Natural killer cell (primary cell): ENCODE measurements around the gene TSPAN17. TPM values are rescaled to one million over a fixed set of nuclear protein-coding genes. Genes with fewer than 3 reads are reported as not detected.

Source experiments
- ATAC-seq, 3 donors: fragments of 150-1000 bp in 2 of 3; fragments of 200-7000 bp in 1 of 3; cut with Tn5 transposase; 1 replicate in 1 of 3; 2 replicates in 2 of 3; pipeline ENCODE4 v1.10.0; 2021; ENCODE audit warnings: mild to moderate bottlenecking in 2 of 3, moderate library complexity in 2 of 3
- DNase-seq, 2 donors: peaks; one replicate each; pipeline versions ENCODE4 v3.0.0 to v3.0.0-alpha.2; 2013 to 2021; ENCODE audit warnings: mixed read lengths in 1 of 2
- H3K27ac ChIP-seq: one replicate; pipeline ENCODE4 v1.5.1; 2013; ENCODE audit warnings: mild to moderate bottlenecking, low read length
- H3K27me3 ChIP-seq: one replicate; pipeline ENCODE4 v1.6.1; 2013; ENCODE audit warnings: low read length; ENCODE audit not compliant: control insufficient read depth, insufficient read depth
- H3K36me3 ChIP-seq: one replicate; pipeline ENCODE4 v1.6.1; 2013; ENCODE audit warnings: low read length; ENCODE audit not compliant: control insufficient read depth, insufficient read depth
- H3K4me1 ChIP-seq: one replicate; pipeline ENCODE4 v1.6.1; 2013; ENCODE audit warnings: low read length; ENCODE audit not compliant: control insufficient read depth, insufficient read depth
- H3K4me3 ChIP-seq: one replicate; pipeline ENCODE4 v1.5.1; 2013; ENCODE audit warnings: low read length
- H3K9me3 ChIP-seq: one replicate; pipeline ENCODE4 v1.6.1; 2013; ENCODE audit warnings: low read length; ENCODE audit not compliant: control insufficient read depth, insufficient read depth
- H3K27ac Mint-ChIP-seq, 2 donors: one replicate each; pipeline ENCODE4 v1.8.0; 2022; ENCODE audit warnings: mild to moderate bottlenecking in 2 of 2, mixed read lengths in 2 of 2, moderate library complexity in 1 of 2
- H3K27me3 Mint-ChIP-seq, 2 donors: one replicate each; pipeline ENCODE4 v1.8.0; 2022; ENCODE audit warnings: low read depth in 2 of 2, mixed read lengths in 2 of 2
- H3K36me3 Mint-ChIP-seq: one replicate; pipeline ENCODE4 v1.8.0; 2022; ENCODE audit warnings: mixed read lengths
- H3K4me1 Mint-ChIP-seq, 2 donors: one replicate each; pipeline ENCODE4 v1.8.0; 2022; ENCODE audit warnings: mixed read lengths in 2 of 2
- H3K4me3 Mint-ChIP-seq: one replicate; pipeline ENCODE4 v1.8.0; 2022; ENCODE audit warnings: mild to moderate bottlenecking, moderate library complexity, mixed read lengths
- H3K9me3 Mint-ChIP-seq, 2 donors: one replicate each; pipeline ENCODE4 v1.8.0; 2022; ENCODE audit warnings: mixed read lengths in 2 of 2
- CTCF ChIP-seq: fragments of 200-600 bp; IDR thresholded peaks from one replicate; pipeline ENCODE4 v1.8.0; 2022; ENCODE audit warnings: antibody characterized with exemption
- WGBS: methylation state at CpG from one replicate; pipeline ENCODE4 v1.1.7; 2013; ENCODE audit warnings: missing lambda C conversion rate; ENCODE audit not compliant: insufficient coverage; 5-methylcytosine and 5-hydroxymethylcytosine counted together
- intact Hi-C: fragments of 100-400 bp; cut with micrococcal nuclease; formaldehyde crosslinking; loops from one replicate; pipeline ENCODE4 v1.14.2; 2022
- total RNA-seq, 4 donors: library from RNA; stranded (reverse); fragments of 120-200 nt in 1 of 4; gene quantifications; one replicate each; pipeline versions ENCODE4 v1.2.3 to v1.2.4, GENCODE V29; 2013 to 2022

TSPAN17 gene
- total RNA-seq, 3 donors from 2014 or later (not counting 1 experiment from before 2014, with no cell fraction given), result 24.1 to 29.4 (median 24.6) TPM

GRCh38 chr5:176703857-176704256 is 56.6 kb downstream of the TSPAN17 start:
- no peak for TF ChIP-seq CTCF
- no peaks in the 10 kb centered on the region for H3K36me3 ChIP-seq
- Mint-ChIP-seq H3K4me3 (no peak overlapping the region), H3K9me3 (no peaks in the 10 kb centered on the region), H3K4me1 (peaks cover 0 to 6% of the 10 kb centered on the region in 2 donors), H3K27me3 (peaks cover 16 to 33% of the 10 kb centered on the region in 2 donors), H3K36me3 (no peaks in the 10 kb centered on the region), H3K27ac (no peak overlapping the region)
- DNase-seq, result no peak
- no peak for ATAC-seq
- intact Hi-C loops, result no loop called here
- H3K4me3 ChIP-seq, result no peak overlapping the region
- peaks cover 3% of the 10 kb centered on the region for H3K27me3 ChIP-seq
- H3K27ac ChIP-seq, result no peak overlapping the region
- 76% methylated on average over 13 of the region's 13 CpGs for WGBS
- H3K9me3 ChIP-seq, result no peaks in the 10 kb centered on the region
- H3K4me1 ChIP-seq, result no peaks in the 10 kb centered on the region

- Mint-ChIP-seq H3K27me3 (peaks cover 18 to 33% of the 10 kb centered on the region in 2 donors), H3K27ac (no peak overlapping the region), H3K36me3 (no peaks in the 10 kb centered on the region), H3K9me3 (no peaks in the 10 kb centered on the region), H3K4me3 (no peak overlapping the region), H3K4me1 (peaks cover 0 to 6% of the 10 kb centered on the region in 2 donors)
- DNase-seq, result no peak
- intact Hi-C loops, result no loop called here
- Histone ChIP-seq H3K4me3 (no peak overlapping the region), H3K27me3 (no peaks in the 10 kb centered on the region), H3K9me3 (no peaks in the 10 kb centered on the region), H3K36me3 (no peaks in the 10 kb centered on the region), H3K27ac (no peak overlapping the region), H3K4me1 (no peaks in the 10 kb centered on the region)
- no peak for ATAC-seq
- WGBS, result 91% methylated on average over 3 of the region's 3 CpGs
- TF ChIP-seq CTCF, result no peak
Measured at GRCh38 chr5:176704355-176704754, 57.1 kb downstream of the TSPAN17 start.

GRCh38 chr5:176704817-176705216 is 57.5 kb downstream of the TSPAN17 start:
- H3K4me3 Mint-ChIP-seq, result no peak overlapping the region
- ATAC-seq, result no peak
- TF ChIP-seq CTCF, result no peak

More at GRCh38 chr5:176704817-176705216, 57.5 kb downstream of the TSPAN17 start:
- no peaks in the 10 kb centered on the region for H3K27me3 ChIP-seq
- no peaks in the 10 kb centered on the region for H3K36me3 ChIP-seq
- DNase-seq, result no peak
- no peak overlapping the region for H3K4me3 ChIP-seq
- no peaks in the 10 kb centered on the region for H3K36me3 Mint-ChIP-seq
- peaks cover 0 to 6% of the 10 kb centered on the region in 2 donors for H3K4me1 Mint-ChIP-seq
- no peaks in the 10 kb centered on the region for H3K9me3 ChIP-seq
- intact Hi-C loops, result no loop called here
- no peaks in the 10 kb centered on the region for H3K4me1 ChIP-seq
- H3K27ac ChIP-seq, result no peak overlapping the region
- no peaks in the 10 kb centered on the region for H3K9me3 Mint-ChIP-seq
- H3K27me3 Mint-ChIP-seq, result peaks cover 16 to 33% of the 10 kb centered on the region in 2 donors
- H3K27ac Mint-ChIP-seq, result no peak overlapping the region
- 85% methylated on average over 12 of the region's 12 CpGs for WGBS

Other genes starting within 250 kb of the TSPAN17 start
- gene CLTB, start 230.9 kb upstream of the TSPAN17 start, total RNA-seq, result 10 to 100 TPM; 60.6 to 77.2 (median 70.4) TPM
- gene FAF2, start 199.1 kb upstream of the TSPAN17 start, total RNA-seq, result 10 to 100 TPM; 32.1 to 32.5 (median 32.1) TPM
- 100 to 1,000 TPM; 297 to 394 (median 359) TPM for gene RNF44, start 110.1 kb upstream of the TSPAN17 start, total RNA-seq
- 1 to 10 TPM in 2 of 3 donors, under 1 TPM in 1; 0.75 to 2.2 (median 1.8) TPM for gene CDHR2, start 98.1 kb upstream of the TSPAN17 start, total RNA-seq
- 1 to 10 TPM in 2 of 3 donors, under 1 TPM in 1; 0.92 to 1.5 (median 1.3) TPM for gene GPRIN1, start 37.3 kb upstream of the TSPAN17 start, total RNA-seq
- not detected for gene SNCB, start 16.9 kb upstream of the TSPAN17 start, total RNA-seq
- gene EIF4E1B, start 16.8 kb upstream of the TSPAN17 start, total RNA-seq, result not detected
- gene UNC5A, start 163.1 kb downstream of the TSPAN17 start, total RNA-seq, result not detected